Right lung (tissue), 5 donors: ENCODE measurements around the gene ARSA. TPM values are rescaled to one million over a fixed set of nuclear protein-coding genes. Genes with fewer than 3 reads are reported as not detected.

Source experiments
- DNase-seq, 2 donors: peaks; one replicate each; pipeline ENCODE4 v3.0.0-alpha.2; 2013
- polyA plus RNA-seq, 5 donors: library from polyadenylated mRNA; unstranded; fragments of 120-200 nt; gene quantifications; one replicate each; pipeline versions ENCODE4 v1.2.1 to v1.2.3, GENCODE V29; 2013; ENCODE audit warnings: inconsistent platforms in 1 of 5, low replicate concordance in 1 of 5; ENCODE audit not compliant: insufficient read length in 5 of 5, insufficient read depth in 1 of 5

ARSA gene
- polyA plus RNA-seq, 5 donors = 14.2 to 27.7 (median 18.1) TPM

DNA sequence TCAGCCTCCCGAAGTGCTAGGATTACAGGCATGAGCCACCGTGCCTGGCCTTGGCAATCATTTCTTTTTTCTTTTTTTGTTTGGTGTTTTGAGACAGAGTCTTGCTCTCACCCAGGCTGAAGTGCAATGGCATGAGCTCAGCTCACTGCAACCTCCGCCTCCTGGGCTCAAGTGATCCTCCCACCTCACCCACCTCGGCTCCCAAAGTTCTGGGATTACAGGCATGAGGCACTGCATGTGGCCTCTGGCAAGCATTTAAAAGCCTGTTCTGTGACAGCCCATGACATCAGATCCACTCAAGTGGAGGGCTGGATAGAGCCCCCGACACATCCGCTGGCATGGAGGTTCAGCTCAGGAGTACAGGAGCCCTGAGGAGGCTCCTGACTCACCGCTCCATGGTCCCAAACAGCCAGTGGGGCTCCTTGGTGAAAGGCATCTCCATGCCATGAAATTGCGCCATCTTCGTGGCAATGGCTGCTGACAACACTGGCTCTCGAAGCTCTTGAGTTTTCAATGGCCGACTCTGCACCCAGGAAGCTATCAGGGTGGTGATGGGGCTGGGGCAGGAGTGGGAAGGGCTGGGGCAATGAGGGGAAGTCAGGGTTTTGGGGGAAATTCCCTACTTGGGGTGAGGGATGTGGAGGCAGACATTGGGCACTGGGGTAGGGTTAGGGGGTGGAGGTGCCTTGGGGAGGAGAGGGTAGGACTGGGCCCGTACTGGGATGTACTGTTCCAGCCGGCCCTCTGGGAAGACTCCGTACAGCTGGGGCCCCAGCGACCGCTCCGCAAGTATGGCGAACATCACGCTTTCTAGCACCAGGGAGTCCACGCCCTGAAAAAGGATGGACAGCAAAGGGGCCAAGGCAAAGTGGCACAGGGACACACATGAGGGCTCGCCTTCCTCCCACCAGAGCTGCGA, 46.7 kb downstream of the ARSA start:
- DNase-seq = no peak

DNA sequence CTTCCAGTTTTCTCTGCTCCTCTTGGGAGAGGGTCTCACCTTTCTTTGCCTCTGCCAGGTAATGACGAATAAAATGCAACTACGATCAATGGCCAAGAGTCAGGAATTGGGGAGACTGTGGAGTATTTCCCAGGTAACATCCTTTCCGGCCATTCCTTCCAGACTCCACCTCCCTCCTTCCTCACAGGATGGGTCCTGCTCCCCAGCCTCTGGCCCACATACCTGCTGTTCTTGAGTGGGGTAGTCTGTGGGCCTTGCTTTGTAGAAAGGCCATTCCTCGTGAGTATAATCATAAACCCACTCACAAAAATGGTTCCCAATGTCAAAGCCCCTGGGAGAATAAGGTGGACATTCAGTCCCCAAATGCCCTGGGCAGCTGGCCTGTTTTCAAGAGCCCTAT, 48.2 kb downstream of the ARSA start:
- DNase-seq = no peak

DNA sequence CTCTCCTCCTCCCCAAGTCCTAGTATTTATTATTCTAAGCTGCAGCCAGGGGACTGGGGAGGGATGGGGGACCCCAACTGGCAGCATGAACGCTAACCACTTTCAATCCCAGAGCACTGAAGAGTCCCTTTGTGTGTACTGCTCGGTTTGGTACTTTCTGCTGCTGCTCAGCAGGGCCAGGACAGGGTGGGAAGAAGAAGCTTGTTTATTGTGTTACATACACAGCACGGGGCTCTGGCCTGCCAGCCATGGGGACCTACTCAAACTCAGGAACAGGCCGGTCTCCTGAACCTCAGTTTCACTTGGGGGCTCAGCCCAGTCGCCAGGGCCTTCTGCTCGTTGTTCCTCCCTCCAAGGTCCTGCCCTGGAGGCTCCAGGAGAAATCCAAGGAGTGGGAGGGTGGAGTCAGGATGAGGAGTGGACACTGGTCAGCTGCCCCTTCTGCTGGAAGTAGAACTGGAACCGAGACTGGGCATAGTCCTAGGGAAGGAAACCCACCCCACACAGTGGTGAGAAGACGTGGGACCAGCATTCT, 49.1 kb downstream of the ARSA start:
- no peak for DNase-seq

DNA sequence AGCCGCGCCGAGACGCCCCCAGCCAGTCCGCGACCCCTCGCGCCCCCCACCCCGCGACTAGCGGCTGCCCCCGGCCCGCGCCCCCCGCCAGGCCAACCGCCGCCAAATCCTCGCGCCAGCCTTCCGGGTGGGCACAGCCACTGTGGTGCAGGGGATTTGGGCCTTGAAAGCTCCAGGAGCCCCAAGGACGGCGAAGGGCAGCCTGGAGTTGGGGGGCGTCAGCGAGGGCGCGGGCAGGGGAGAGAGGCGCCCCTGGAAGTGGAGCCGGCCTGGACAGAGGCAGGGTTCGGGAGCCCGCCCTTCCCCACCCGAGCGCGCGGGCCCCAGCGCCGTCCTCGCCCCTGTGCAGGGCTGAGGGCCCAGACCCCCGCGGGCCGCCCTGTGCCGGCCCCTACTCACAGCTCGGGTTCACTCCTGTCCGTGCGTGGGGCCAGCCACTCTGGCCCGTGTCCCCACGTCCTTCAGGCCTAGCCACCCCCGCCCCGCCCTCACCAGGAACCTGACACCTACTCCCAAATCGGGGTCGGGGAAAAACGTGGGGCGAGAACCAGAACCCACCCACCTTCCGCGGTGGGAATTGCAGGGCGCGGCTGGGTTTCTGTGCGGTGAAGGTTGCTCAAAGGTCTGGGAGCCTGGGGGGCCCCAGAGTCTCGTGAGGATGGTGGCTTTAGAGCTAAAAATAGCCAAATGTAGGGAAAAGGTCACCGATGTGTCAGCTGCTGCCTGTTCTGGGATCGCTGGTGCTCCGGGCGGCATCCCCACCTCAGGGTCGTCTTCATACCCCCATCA, 49.8 kb downstream of the ARSA start, which contains the start of gene CPT1B:
Gene CPT1B (minus strand): TSS at position 441 of the 789 bp plus-strand sequence. CDS start 512 bp downstream, outside the sequence.
- no peak for DNase-seq

DNA sequence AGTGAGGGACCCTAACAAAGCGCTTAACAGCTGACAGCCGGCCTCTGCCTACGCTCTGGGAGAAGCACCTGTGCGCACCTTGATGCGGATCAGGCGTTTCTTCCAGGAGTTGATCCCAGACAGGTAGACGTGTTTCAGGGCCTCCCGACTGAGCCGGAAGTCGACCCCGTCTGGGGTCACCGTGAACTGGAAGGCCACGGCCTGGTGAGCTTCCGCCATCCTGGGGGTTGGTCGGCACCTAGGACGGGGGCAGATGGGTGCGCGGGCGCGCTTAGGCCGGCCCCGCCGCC, 50.3 kb downstream of the ARSA start:
- DNase-seq = no peak

DNA sequence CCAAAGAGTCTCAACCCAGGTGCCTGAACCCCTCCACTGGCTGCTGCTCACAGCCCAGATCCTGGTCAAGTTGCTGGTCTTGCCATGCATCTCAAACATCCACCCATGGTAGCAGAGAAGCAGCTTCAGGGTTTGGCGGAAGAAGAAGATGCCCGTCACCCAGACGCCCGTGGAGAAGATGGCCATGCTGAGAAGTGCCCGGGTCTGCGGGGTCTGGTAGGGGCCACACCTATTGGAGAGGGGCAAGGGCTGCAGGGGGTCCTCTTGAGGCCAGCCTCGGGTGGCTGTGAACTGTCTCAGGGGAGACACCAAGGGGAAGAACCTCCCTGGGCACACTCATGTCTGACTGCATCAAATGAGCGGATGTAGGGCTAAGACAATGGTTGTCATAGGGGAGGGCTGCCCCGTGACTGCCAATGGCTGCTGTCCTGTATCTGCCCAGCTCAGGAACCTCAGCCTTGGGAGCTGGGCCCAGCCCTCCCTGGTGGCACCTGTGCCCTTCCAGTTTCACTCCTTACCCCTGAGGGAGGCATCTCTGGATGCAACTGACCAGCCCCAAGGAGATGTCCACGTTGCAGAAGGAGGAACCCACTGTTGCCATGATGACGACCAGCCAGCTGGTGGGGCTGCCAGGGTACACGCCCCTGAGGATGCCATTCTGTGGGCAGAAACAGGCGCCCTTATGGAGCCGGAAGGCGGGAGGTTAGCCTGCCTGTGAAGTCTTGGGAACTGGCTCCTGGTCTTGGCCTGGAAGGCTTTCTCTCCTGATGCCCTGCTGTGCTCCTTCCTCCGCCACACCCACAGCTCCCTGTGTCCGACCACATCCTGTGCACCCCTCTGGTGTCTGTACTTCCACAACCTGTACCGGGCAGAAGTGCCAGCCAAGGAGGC, 50.9 kb downstream of the ARSA start:
- no peak for DNase-seq

DNA sequence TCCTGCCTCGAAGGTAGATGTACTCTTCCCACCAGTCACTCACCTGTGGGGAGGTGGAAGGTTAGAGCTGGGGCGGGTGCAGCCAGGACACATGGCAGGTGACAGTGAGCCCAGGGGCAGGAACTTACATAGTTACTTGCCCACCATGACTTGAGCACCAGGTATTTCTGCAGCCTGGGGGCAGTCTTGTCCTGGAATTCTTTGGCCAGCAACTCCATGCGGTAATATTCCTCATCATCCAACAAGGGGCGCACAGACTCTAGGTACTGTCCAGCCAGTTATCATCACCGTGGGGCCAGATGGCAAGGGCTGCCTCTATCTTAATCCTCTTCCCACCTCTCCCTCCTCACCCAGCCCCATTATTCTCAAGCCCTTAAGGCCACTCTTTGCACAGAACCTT, 51.9 kb downstream of the ARSA start:
- no peak for DNase-seq

DNA sequence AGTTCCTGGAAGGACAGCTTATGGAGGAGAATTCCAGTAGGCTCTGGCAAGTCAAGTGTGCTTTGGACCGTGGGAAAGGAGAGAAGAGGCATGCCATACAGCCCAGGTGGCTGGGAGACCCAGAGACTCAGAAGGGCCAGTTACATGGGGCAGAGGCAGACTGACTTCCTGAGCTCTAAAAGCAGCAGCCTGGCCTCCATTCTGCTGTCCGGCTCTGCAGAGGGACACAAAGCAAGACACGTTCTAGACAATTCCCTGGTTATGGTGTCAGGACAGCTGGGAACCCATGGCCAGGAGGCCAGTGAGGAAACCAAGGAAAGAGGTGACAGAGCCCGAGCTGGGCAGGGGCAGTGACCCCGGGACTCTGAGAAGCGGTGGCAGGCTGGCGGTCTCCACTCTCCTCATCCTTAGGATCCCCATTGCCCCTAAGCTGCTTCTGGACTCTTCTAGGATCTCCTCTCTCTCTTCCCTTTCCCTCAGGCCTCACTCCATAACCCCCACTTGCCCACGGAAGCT, 52.5 kb downstream of the ARSA start:
- no peak for DNase-seq

Other genes starting within 250 kb of the ARSA start
- gene SBF1, start 153.1 kb downstream of the ARSA start, polyA plus RNA-seq = 10 to 100 TPM; 22.9 to 48.0 (median 37.1) TPM
- gene ADM2, start 146.6 kb downstream of the ARSA start, polyA plus RNA-seq = under 1 TPM; 0.21 to 0.85 (median 0.37) TPM
- gene MIOX, start 141.3 kb downstream of the ARSA start, polyA plus RNA-seq = under 1 TPM in 3 of 5 donors, not detected in 2; 0.08 to 0.18 (median 0.08) TPM
- gene LMF2, start 120.5 kb downstream of the ARSA start, polyA plus RNA-seq = 10 to 100 TPM; 26.9 to 75.0 (median 45.1) TPM
- gene NCAPH2, start 119.9 kb downstream of the ARSA start, polyA plus RNA-seq = 10 to 100 TPM; 35.9 to 54.8 (median 43.3) TPM
- gene SCO2, start 102.6 kb downstream of the ARSA start, polyA plus RNA-seq = 1 to 10 TPM in 4 of 5 donors, under 1 TPM in 1; 0.33 to 5.9 (median 2.0) TPM
- gene TYMP, start 98.1 kb downstream of the ARSA start, polyA plus RNA-seq = 1 to 10 TPM; 1.9 to 6.9 (median 3.2) TPM
- under 1 TPM in 2 of 5 donors, not detected in 3; 0.04 to 0.05 TPM for gene KLHDC7B, start 82.3 kb downstream of the ARSA start, polyA plus RNA-seq
- not detected for gene SYCE3, start 65.2 kb downstream of the ARSA start, polyA plus RNA-seq
- 10 to 100 TPM in 4 of 5 donors, 1 to 10 TPM in 1; 8.8 to 12.4 (median 12.1) TPM for gene CPT1B, start 49.7 kb downstream of the ARSA start, polyA plus RNA-seq
- 10 to 100 TPM; 75.5 to 84.8 (median 82.1) TPM for gene CHKB, start 45.3 kb downstream of the ARSA start, polyA plus RNA-seq
- 1 to 10 TPM in 1 of 5 donors, under 1 TPM in 4; 0.56 to 1.1 (median 0.85) TPM for gene MAPK8IP2, start 27.4 kb downstream of the ARSA start, polyA plus RNA-seq
- gene SHANK3, start 44.7 kb upstream of the ARSA start, polyA plus RNA-seq = 10 to 100 TPM; 14.0 to 35.7 (median 22.7) TPM
- under 1 TPM; 0.26 to 0.54 (median 0.37) TPM for gene ACR, start 110.1 kb upstream of the ARSA start, polyA plus RNA-seq
- gene RABL2B, start 155.5 kb upstream of the ARSA start, polyA plus RNA-seq = 10 to 100 TPM; 57.2 to 74.9 (median 58.8) TPM